A673 (cell line): ENCODE results near the gene UBL5.

Source experiments
- CTCF ChIP-seq: fragments of 300-800, 200-600 bp; sonication (generic); conservative IDR thresholded peaks from 2 replicates; pipeline ENCODE4 v1.5.1; 2017; ENCODE audit warnings: low read depth, mild to moderate bottlenecking, antibody characterized with exemption, low read length, moderate library complexity, mixed read lengths
- EZH2 ChIP-seq: fragments of 200-600 bp; sonication (generic); IDR thresholded peaks from 2 replicates; pipeline ENCODE4 v1.6.1; 2017; ENCODE audit warnings: borderline replicate concordance, low read depth, mild to moderate bottlenecking, mixed read lengths, antibody characterized with exemption, low read length; ENCODE audit not compliant: poor library complexity, severe bottlenecking

GRCh38 chr19:9835507-9835949 lies 7.8 kb downstream of the UBL5 start:
- TF ChIP-seq CTCF: no peak
- TF ChIP-seq EZH2: no peak
